SIG-M5 treated with dmso at 0.1 percent for 504 hours (cell line): ENCODE results near the gene PFKFB2.
A peak's percentile ranks its signal among the peaks of the same experiment; 100 is the strongest.

ENCODE experiments used
- DNase-seq: peaks from one replicate; lab custom pipeline; 2025; ENCODE audit not compliant: unreplicated experiment; lab: John Stamatoyannopoulos, UW

PFKFB2 gene

GRCh38 chr1:207021876-207022596, 31.0 kb upstream of the PFKFB2 start:
- no peak for DNase-seq

- no peak for DNase-seq
Observed at GRCh38 chr1:207022996-207023679, 29.9 kb upstream of the PFKFB2 start.

GRCh38 chr1:207024202-207025145, 28.6 kb upstream of the PFKFB2 start:
- peak; percentile 28 for DNase-seq

GRCh38 chr1:207025146-207025880, 27.8 kb upstream of the PFKFB2 start:
- DNase-seq: peak; percentile 56

GRCh38 chr1:207026104-207026534, 27.0 kb upstream of the PFKFB2 start:
- DNase-seq: no peak

- DNase-seq: no peak
Observed at GRCh38 chr1:207027206-207027777, 25.8 kb upstream of the PFKFB2 start.

- DNase-seq: no peak
Observed at GRCh38 chr1:207027921-207028320, 25.2 kb upstream of the PFKFB2 start.

- DNase-seq: no peak
Observed at GRCh38 chr1:207028884-207029650, 24.0 kb upstream of the PFKFB2 start.

GRCh38 chr1:207029701-207030521, 23.2 kb upstream of the PFKFB2 start:
- DNase-seq: no peak

GRCh38 chr1:207030522-207031009, 22.5 kb upstream of the PFKFB2 start:
- DNase-seq: no peak

- DNase-seq: no peak
Observed at GRCh38 chr1:207031016-207031415, 22.1 kb upstream of the PFKFB2 start.

GRCh38 chr1:207031632-207032264, 21.3 kb upstream of the PFKFB2 start:
- no peak for DNase-seq

- peak; percentile 71 for DNase-seq
Observed at GRCh38 chr1:207032528-207033017, 20.5 kb upstream of the PFKFB2 start, which contains the start of gene C1orf116. C1orf116 (minus strand) TSS chr1:207032756; CDS start chr1:207027598, 5,158 bp downstream.

GRCh38 chr1:207033302-207033701, 19.8 kb upstream of the PFKFB2 start:
- no peak for DNase-seq

- no peak for DNase-seq
Observed at GRCh38 chr1:207034208-207034607, 18.9 kb upstream of the PFKFB2 start.

- no peak for DNase-seq
Observed at GRCh38 chr1:207034998-207035397, 18.1 kb upstream of the PFKFB2 start.

GRCh38 chr1:207035877-207036551, 17.1 kb upstream of the PFKFB2 start:
- DNase-seq: no peak
